ENCODE results near the gene EMILIN3. TPM values are rescaled to one million over a fixed set of nuclear protein-coding genes. Genes with fewer than 3 reads are reported as not detected.

The EMILIN3 gene
- total and polyA plus RNA-seq, 2 of the 8 experiments (the other 6 are each of a cell fraction or from before 2014, with no cell fraction given) = 3.8 to 5.2 TPM

GRCh38 chr20:41344477-41344876 lies 22.1 kb downstream of the EMILIN3 start (continued):
- TF ChIP-seq, protein P1, sequence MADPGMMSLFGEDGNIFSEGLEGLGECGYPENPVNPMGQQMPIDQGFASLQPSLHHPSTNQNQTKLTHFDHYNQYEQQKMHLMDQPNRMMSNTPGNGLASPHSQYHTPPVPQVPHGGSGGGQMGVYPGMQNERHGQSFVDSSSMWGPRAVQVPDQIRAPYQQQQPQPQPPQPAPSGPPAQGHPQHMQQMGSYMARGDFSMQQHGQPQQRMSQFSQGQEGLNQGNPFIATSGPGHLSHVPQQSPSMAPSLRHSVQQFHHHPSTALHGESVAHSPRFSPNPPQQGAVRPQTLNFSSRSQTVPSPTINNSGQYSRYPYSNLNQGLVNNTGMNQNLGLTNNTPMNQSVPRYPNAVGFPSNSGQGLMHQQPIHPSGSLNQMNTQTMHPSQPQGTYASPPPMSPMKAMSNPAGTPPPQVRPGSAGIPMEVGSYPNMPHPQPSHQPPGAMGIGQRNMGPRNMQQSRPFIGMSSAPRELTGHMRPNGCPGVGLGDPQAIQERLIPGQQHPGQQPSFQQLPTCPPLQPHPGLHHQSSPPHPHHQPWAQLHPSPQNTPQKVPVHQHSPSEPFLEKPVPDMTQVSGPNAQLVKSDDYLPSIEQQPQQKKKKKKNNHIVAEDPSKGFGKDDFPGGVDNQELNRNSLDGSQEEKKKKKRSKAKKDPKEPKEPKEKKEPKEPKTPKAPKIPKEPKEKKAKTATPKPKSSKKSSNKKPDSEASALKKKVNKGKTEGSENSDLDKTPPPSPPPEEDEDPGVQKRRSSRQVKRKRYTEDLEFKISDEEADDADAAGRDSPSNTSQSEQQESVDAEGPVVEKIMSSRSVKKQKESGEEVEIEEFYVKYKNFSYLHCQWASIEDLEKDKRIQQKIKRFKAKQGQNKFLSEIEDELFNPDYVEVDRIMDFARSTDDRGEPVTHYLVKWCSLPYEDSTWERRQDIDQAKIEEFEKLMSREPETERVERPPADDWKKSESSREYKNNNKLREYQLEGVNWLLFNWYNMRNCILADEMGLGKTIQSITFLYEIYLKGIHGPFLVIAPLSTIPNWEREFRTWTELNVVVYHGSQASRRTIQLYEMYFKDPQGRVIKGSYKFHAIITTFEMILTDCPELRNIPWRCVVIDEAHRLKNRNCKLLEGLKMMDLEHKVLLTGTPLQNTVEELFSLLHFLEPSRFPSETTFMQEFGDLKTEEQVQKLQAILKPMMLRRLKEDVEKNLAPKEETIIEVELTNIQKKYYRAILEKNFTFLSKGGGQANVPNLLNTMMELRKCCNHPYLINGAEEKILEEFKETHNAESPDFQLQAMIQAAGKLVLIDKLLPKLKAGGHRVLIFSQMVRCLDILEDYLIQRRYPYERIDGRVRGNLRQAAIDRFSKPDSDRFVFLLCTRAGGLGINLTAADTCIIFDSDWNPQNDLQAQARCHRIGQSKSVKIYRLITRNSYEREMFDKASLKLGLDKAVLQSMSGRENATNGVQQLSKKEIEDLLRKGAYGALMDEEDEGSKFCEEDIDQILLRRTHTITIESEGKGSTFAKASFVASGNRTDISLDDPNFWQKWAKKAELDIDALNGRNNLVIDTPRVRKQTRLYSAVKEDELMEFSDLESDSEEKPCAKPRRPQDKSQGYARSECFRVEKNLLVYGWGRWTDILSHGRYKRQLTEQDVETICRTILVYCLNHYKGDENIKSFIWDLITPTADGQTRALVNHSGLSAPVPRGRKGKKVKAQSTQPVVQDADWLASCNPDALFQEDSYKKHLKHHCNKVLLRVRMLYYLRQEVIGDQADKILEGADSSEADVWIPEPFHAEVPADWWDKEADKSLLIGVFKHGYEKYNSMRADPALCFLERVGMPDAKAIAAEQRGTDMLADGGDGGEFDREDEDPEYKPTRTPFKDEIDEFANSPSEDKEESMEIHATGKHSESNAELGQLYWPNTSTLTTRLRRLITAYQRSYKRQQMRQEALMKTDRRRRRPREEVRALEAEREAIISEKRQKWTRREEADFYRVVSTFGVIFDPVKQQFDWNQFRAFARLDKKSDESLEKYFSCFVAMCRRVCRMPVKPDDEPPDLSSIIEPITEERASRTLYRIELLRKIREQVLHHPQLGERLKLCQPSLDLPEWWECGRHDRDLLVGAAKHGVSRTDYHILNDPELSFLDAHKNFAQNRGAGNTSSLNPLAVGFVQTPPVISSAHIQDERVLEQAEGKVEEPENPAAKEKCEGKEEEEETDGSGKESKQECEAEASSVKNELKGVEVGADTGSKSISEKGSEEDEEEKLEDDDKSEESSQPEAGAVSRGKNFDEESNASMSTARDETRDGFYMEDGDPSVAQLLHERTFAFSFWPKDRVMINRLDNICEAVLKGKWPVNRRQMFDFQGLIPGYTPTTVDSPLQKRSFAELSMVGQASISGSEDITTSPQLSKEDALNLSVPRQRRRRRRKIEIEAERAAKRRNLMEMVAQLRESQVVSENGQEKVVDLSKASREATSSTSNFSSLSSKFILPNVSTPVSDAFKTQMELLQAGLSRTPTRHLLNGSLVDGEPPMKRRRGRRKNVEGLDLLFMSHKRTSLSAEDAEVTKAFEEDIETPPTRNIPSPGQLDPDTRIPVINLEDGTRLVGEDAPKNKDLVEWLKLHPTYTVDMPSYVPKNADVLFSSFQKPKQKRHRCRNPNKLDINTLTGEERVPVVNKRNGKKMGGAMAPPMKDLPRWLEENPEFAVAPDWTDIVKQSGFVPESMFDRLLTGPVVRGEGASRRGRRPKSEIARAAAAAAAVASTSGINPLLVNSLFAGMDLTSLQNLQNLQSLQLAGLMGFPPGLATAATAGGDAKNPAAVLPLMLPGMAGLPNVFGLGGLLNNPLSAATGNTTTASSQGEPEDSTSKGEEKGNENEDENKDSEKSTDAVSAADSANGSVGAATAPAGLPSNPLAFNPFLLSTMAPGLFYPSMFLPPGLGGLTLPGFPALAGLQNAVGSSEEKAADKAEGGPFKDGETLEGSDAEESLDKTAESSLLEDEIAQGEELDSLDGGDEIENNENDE (IDR thresholded peaks at IDR 0.05; ENCODE audit: insufficient replicate concordance, low read length) = no peak
- no peak for TF ChIP-seq GTF2F1 (IDR thresholded peaks at IDR 0.05; ENCODE audit: borderline replicate concordance, low read depth, low read length)
- TF ChIP-seq TCF12 (IDR thresholded peaks at IDR 0.05; ENCODE audit: low read depth, low read length) = no peak
- TF ChIP-seq FOSL1 (IDR thresholded peaks at IDR 0.05; ENCODE audit: insufficient read depth, low read depth, low read length) = no peak
- no peak for TF ChIP-seq ATF2 (IDR thresholded peaks at IDR 0.05; ENCODE audit: low read length)
- no peak for TF ChIP-seq CEBPB (IDR thresholded peaks at IDR 0.05; ENCODE audit: low read depth, low read length)

All from H1 (cell line).